COLO668 (cell line): ENCODE measurements around the gene HES4.
A peak's percentile ranks its signal among the peaks of the same experiment; 100 is the strongest.
"Not testable (repeated sequence)": the region's sequence is repeated elsewhere in the genome, so short reads cannot be mapped to it uniquely, and the experiment has no call there.

Experiments
- DNase-seq: peaks from one replicate; lab custom pipeline; 2025; ENCODE audit not compliant: unreplicated experiment; lab: John Stamatoyannopoulos, UW

The HES4 gene

GRCh38 chr1:1000357-1001056 is 610 bp upstream of the HES4 start:
- DNase-seq, result peak; percentile 95

- DNase-seq, result peak; percentile 88
These were observed 737 bp downstream of the HES4 start for GRCh38 chr1:998995-999724.

- DNase-seq, result no peak
These were observed 1.2 kb downstream of the HES4 start for GRCh38 chr1:998745-998994.

- no peak for DNase-seq
These were observed 1.7 kb downstream of the HES4 start for GRCh38 chr1:997993-998744.

GRCh38 chr1:997713-997992 is 2.2 kb downstream of the HES4 start:
- no peak for DNase-seq

- no peak for DNase-seq
These were observed 2.8 kb downstream of the HES4 start for GRCh38 chr1:996851-997712.

GRCh38 chr1:995665-996633 is 3.9 kb downstream of the HES4 start:
- DNase-seq, result no peak

GRCh38 chr1:994546-994945 is 5.4 kb downstream of the HES4 start:
- DNase-seq, result not testable (repeated sequence)

- DNase-seq, result no peak
These were observed 6.4 kb downstream of the HES4 start for GRCh38 chr1:993379-993995.

GRCh38 chr1:992362-992761 is 7.5 kb downstream of the HES4 start:
- no peak for DNase-seq

GRCh38 chr1:991895-992294 is 8.0 kb downstream of the HES4 start:
- DNase-seq, result no peak

- DNase-seq, result not testable (repeated sequence)
These were observed 8.6 kb downstream of the HES4 start for GRCh38 chr1:991275-991674.

- not testable (repeated sequence) for DNase-seq
These were observed 11.8 kb downstream of the HES4 start for GRCh38 chr1:988061-988460.

- no peak for DNase-seq
These were observed 14.8 kb downstream of the HES4 start for GRCh38 chr1:985126-985525.

- no peak for DNase-seq
These were observed 15.5 kb downstream of the HES4 start for GRCh38 chr1:984476-984814.

- DNase-seq, result peak; percentile 52
These were observed 16.0 kb downstream of the HES4 start for GRCh38 chr1:983798-984475.

GRCh38 chr1:982765-983436 is 17.0 kb downstream of the HES4 start:
- DNase-seq, result peak; percentile 38

- DNase-seq, result no peak
These were observed 17.8 kb downstream of the HES4 start, which contains the start of gene PERM1 for GRCh38 chr1:981955-982558. TSS of gene PERM1 (minus strand) at chr1:982093. CDS start at chr1:981029, 1,064 bp downstream.
